ENCODE measurements around the gene EMX2.

EMX2 gene

GRCh38 chr10:117542706-117543224, at the start of gene EMX2:
Gene EMX2 (plus strand): TSS chr10:117542746. CDS start chr10:117543268, 522 bp downstream.
- DNase-seq (ENCODE audit: extremely low spot score), result no peak
- TF ChIP-seq ARNT (IDR thresholded peaks at IDR 0.05) (no peak), ZNF384 (IDR thresholded peaks at IDR 0.05) (peak; percentile 91; the same call in 1 of the 2 replicates)
- ChIA-PET POLR2A (interaction anchor here (1.0 to 1.3 kb wide), 3 partner anchors 10 to 107 kb away, joined by 3 to 5 read pairs (median 3); no protein-coding TSS in a partner anchor), CTCF (interaction anchor here (0.6 kb wide), 2 partner anchors 204 to 263 kb away, joined by 3 read pairs; no protein-coding TSS in a partner anchor)

- CTCF ChIA-PET, result interaction anchor here (0.5 to 1.5 kb wide), 8 partner anchors 11 to 1317 kb away, joined by 3 to 10 read pairs (median 5); no protein-coding TSS in a partner anchor
- POLR2A ChIA-PET, result no interaction called here
These were observed 46.5 kb upstream of the EMX2 start for GRCh38 chr10:117496031-117496430.

GRCh38 chr10:117496616-117497028, 45.9 kb upstream of the EMX2 start:
- ChIA-PET POLR2A (no interaction called here), CTCF (interaction anchor here (0.5 to 1.5 kb wide), 21 partner anchors 12 to 1946 kb away, joined by 3 to 10 read pairs (median 3); no protein-coding TSS in a partner anchor)

More at GRCh38 chr10:117496031-117496430, 46.5 kb upstream of the EMX2 start:
- no peak for DNase-seq (ENCODE audit: extremely low spot score)
- TF ChIP-seq CTBP1 (IDR thresholded peaks at IDR 0.05; ENCODE audit: borderline replicate concordance) (no peak), ELF4 (IDR thresholded peaks at IDR 0.05) (no peak), SP1 (IDR thresholded peaks at IDR 0.05) (no peak), BHLHE40 (IDR thresholded peaks at IDR 0.05; ENCODE audit: borderline replicate concordance) (no peak), ARNT (IDR thresholded peaks at IDR 0.05) (no peak), SUZ12 (IDR thresholded peaks at IDR 0.05) (no peak), FOXM1 (IDR thresholded peaks at IDR 0.05; ENCODE audit: borderline replicate concordance) (no peak), ZNF384 (IDR thresholded peaks at IDR 0.05) (no peak), FOXK2 (IDR thresholded peaks at IDR 0.05) (no peak), PKNOX1 (IDR thresholded peaks at IDR 0.05) (no peak), L3MBTL2 (conservative IDR thresholded peaks at IDR 0.05) (no peak), NFRKB (IDR thresholded peaks at IDR 0.05) (no peak), TARDBP (IDR thresholded peaks at IDR 0.05) (no peak), HDGF (IDR thresholded peaks at IDR 0.05; ENCODE audit: borderline replicate concordance) (no peak), LEF1 (IDR thresholded peaks at IDR 0.05; ENCODE audit: borderline replicate concordance) (no peak), FOXA1 (IDR thresholded peaks at IDR 0.05) (no peak)

GRCh38 chr10:117497736-117498135, 44.8 kb upstream of the EMX2 start:
- DNase-seq (ENCODE audit: extremely low spot score), result no peak
- TF ChIP-seq LEF1 (IDR thresholded peaks at IDR 0.05; ENCODE audit: borderline replicate concordance), result no peak
- no peak for TF ChIP-seq ZNF384 (IDR thresholded peaks at IDR 0.05)
- TF ChIP-seq FOXA1 (IDR thresholded peaks at IDR 0.05), result no peak
- no peak for TF ChIP-seq HDGF (IDR thresholded peaks at IDR 0.05; ENCODE audit: borderline replicate concordance)
- TF ChIP-seq CTBP1 (IDR thresholded peaks at IDR 0.05; ENCODE audit: borderline replicate concordance), result no peak
- no peak for TF ChIP-seq NFRKB (IDR thresholded peaks at IDR 0.05)
- ChIA-PET CTCF (interaction anchor here (1.0 to 1.1 kb wide), 2 partner anchors 20 to 1046 kb away, joined by 3 read pairs; no protein-coding TSS in a partner anchor), POLR2A (no interaction called here)

More at GRCh38 chr10:117496616-117497028, 45.9 kb upstream of the EMX2 start:
- DNase-seq (ENCODE audit: extremely low spot score), result peak; percentile 89
- TF ChIP-seq ARNT (IDR thresholded peaks at IDR 0.05) (no peak), LEF1 (IDR thresholded peaks at IDR 0.05; ENCODE audit: borderline replicate concordance) (no peak), HDGF (IDR thresholded peaks at IDR 0.05; ENCODE audit: borderline replicate concordance) (no peak), FOXK2 (IDR thresholded peaks at IDR 0.05) (no peak), FOXM1 (IDR thresholded peaks at IDR 0.05; ENCODE audit: borderline replicate concordance) (no peak), L3MBTL2 (conservative IDR thresholded peaks at IDR 0.05) (no peak), FOXA1 (IDR thresholded peaks at IDR 0.05) (no peak), NFRKB (IDR thresholded peaks at IDR 0.05) (no peak)

- ChIA-PET POLR2A (no interaction called here), CTCF (interaction anchor here (0.6 kb wide), 1 partner anchor 960 kb away, joined by 3 read pairs; no protein-coding TSS in a partner anchor)
- TF ChIP-seq TARDBP (IDR thresholded peaks at IDR 0.05) (no peak), PKNOX1 (IDR thresholded peaks at IDR 0.05) (no peak), NFRKB (IDR thresholded peaks at IDR 0.05) (no peak), L3MBTL2 (conservative IDR thresholded peaks at IDR 0.05) (no peak), FOXA1 (IDR thresholded peaks at IDR 0.05) (no peak), BHLHE40 (IDR thresholded peaks at IDR 0.05; ENCODE audit: borderline replicate concordance) (no peak), SP1 (IDR thresholded peaks at IDR 0.05) (no peak), FOXK2 (IDR thresholded peaks at IDR 0.05) (no peak), FOXM1 (IDR thresholded peaks at IDR 0.05; ENCODE audit: borderline replicate concordance) (no peak), ELF4 (IDR thresholded peaks at IDR 0.05) (no peak), CTBP1 (IDR thresholded peaks at IDR 0.05; ENCODE audit: borderline replicate concordance) (no peak), SUZ12 (IDR thresholded peaks at IDR 0.05) (no peak), ZNF384 (IDR thresholded peaks at IDR 0.05) (no peak), HDGF (IDR thresholded peaks at IDR 0.05; ENCODE audit: borderline replicate concordance) (no peak), ARNT (IDR thresholded peaks at IDR 0.05) (no peak), LEF1 (IDR thresholded peaks at IDR 0.05; ENCODE audit: borderline replicate concordance) (no peak)
- no peak for DNase-seq (ENCODE audit: extremely low spot score)
These were observed 43.1 kb upstream of the EMX2 start for GRCh38 chr10:117499248-117500105.

GRCh38 chr10:117500456-117500855, 42.1 kb upstream of the EMX2 start:
- DNase-seq (ENCODE audit: extremely low spot score), result no peak
- ChIA-PET CTCF (interaction anchor here (1.0 kb wide), 1 partner anchor 57 kb away, joined by 4 read pairs; no protein-coding TSS in a partner anchor), POLR2A (no interaction called here)
- no peak for TF ChIP-seq L3MBTL2 (conservative IDR thresholded peaks at IDR 0.05)
- no peak for TF ChIP-seq ELF4 (IDR thresholded peaks at IDR 0.05)
- TF ChIP-seq SP1 (IDR thresholded peaks at IDR 0.05), result no peak
- no peak for TF ChIP-seq HDGF (IDR thresholded peaks at IDR 0.05; ENCODE audit: borderline replicate concordance)
- TF ChIP-seq FOXA1 (IDR thresholded peaks at IDR 0.05), result no peak
- TF ChIP-seq LEF1 (IDR thresholded peaks at IDR 0.05; ENCODE audit: borderline replicate concordance), result no peak

Measured in HEK293T (cell line).